Naive B cell (primary cell): ENCODE measurements around the gene BACE1-AS. TPM values are rescaled to one million over a fixed set of nuclear protein-coding genes. Genes with fewer than 3 reads are reported as not detected.

Experiments
- ATAC-seq, 2 donors: fragments of 150-1000 bp; cut with Tn5 transposase; 2 replicates each; pipeline ENCODE4 v1.10.0; 2021; ENCODE audit warnings: low read depth in 2 of 2, mild to moderate bottlenecking in 2 of 2, moderate library complexity in 2 of 2
- DNase-seq: peaks from one replicate; pipeline ENCODE4 v3.0.0; 2022
- H3K27ac Mint-ChIP-seq, 6 donors: one replicate each; pipeline ENCODE4 v1.8.0; 2020 to 2022; ENCODE audit warnings: mild to moderate bottlenecking in 6 of 6, mixed read lengths in 6 of 6, moderate library complexity in 5 of 6, inconsistent platforms in 2 of 6
- H3K27me3 Mint-ChIP-seq, 3 donors: one replicate each; pipeline ENCODE4 v1.8.0; 2021 to 2022; ENCODE audit warnings: mixed read lengths in 3 of 3, mild to moderate bottlenecking in 1 of 3
- H3K36me3 Mint-ChIP-seq, 2 donors: one replicate each; pipeline ENCODE4 v1.8.0; 2020 to 2022; ENCODE audit warnings: mixed read lengths in 2 of 2, inconsistent platforms in 1 of 2, mild to moderate bottlenecking in 1 of 2
- H3K4me1 Mint-ChIP-seq, 3 donors: one replicate each; pipeline ENCODE4 v1.8.0; 2020 to 2022; ENCODE audit warnings: mixed read lengths in 3 of 3, inconsistent platforms in 1 of 3, mild to moderate bottlenecking in 1 of 3, moderate library complexity in 1 of 3
- H3K4me3 Mint-ChIP-seq, 8 donors: one replicate each; pipeline ENCODE4 v1.8.0; 2020 to 2022; ENCODE audit warnings: mild to moderate bottlenecking in 8 of 8, mixed read lengths in 8 of 8, moderate library complexity in 8 of 8, inconsistent platforms in 2 of 8
- H3K9me3 Mint-ChIP-seq, 7 donors: one replicate each; pipeline ENCODE4 v1.8.0; 2020 to 2022; ENCODE audit warnings: mixed read lengths in 7 of 7, mild to moderate bottlenecking in 5 of 7, inconsistent platforms in 2 of 7, moderate library complexity in 1 of 7
- polyA plus RNA-seq, 6 donors: library from polyadenylated mRNA; unstranded; fragments of 300-500 nt; fragmentation: Illumina TruSeq; gene quantifications; one replicate each; pipeline ENCODE4 v1.2.3, GENCODE V29; 2021; ENCODE audit warnings: low read depth in 6 of 6

BACE1-AS gene
- polyA plus RNA-seq, 6 donors from 2014 or later: 0.29 to 1.2 (median 0.58) TPM; not detected in 2

- H3K36me3 Mint-ChIP-seq: peaks cover 19 to 29% of the 10 kb centered on the region in 2 donors
- H3K27ac Mint-ChIP-seq: no peak overlapping the region
Measured at GRCh38 chr11:117273550-117274289, 17.4 kb upstream of the BACE1-AS start.

GRCh38 chr11:117278347-117278746, 12.8 kb upstream of the BACE1-AS start:
- DNase-seq (no peak), ATAC-seq (no peak)
- H3K4me1 Mint-ChIP-seq: peaks cover 4 to 9% (median 7%) of the 10 kb centered on the region in 3 donors
- H3K9me3 Mint-ChIP-seq: no peaks in the 10 kb centered on the region
- no peaks in the 10 kb centered on the region for H3K27me3 Mint-ChIP-seq
- peaks cover 39 to 43% of the 10 kb centered on the region in 2 donors for H3K36me3 Mint-ChIP-seq
- H3K27ac Mint-ChIP-seq: peak overlapping the region in 1 of 6 donors; percentile 88
- no peak overlapping the region for H3K4me3 Mint-ChIP-seq

More at GRCh38 chr11:117273550-117274289, 17.4 kb upstream of the BACE1-AS start:
- Mint-ChIP-seq H3K4me1 (peaks cover 7 to 9% (median 9%) of the 10 kb centered on the region in 3 donors), H3K4me3 (peak overlapping the region in 1 of 8 donors; percentile 16), H3K27me3 (no peaks in the 10 kb centered on the region), H3K9me3 (no peaks in the 10 kb centered on the region)
- DNase-seq: no peak
- no peak for ATAC-seq

DNA sequence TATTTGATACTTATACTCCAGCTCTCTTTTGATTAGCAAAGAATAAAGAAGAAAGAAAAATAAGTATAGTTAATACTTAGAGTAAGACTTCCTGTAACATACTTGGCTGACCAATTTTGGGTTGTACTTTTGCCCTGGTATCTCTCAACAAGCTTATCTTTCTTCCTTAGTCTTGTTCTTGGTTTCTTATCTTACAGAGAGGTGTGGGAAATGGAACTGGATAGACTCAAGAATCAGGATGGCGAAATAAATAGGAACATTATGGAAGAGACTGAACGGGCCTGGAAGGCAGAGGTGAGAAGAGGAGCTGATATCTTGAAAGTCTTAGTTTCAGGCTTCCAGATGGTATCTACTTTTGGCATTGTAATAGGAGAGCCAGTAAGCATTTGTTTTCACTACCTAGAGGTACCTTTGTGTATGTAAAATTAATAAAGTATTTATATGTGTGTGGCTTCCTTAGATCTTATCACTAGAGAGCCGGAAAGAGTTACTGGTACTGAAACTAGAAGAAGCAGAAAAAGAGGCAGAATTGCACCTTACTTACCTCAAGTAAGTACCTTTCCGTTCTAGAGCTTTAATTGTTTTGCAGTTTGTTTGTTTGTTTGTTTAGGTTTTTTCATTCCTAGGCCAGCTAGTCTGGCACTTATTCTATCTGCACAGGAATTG, 11.3 kb upstream of the BACE1-AS start:
- DNase-seq (no peak), ATAC-seq (no peak)
- peaks cover 43 to 48% of the 10 kb centered on the region in 2 donors for H3K36me3 Mint-ChIP-seq
- H3K27ac Mint-ChIP-seq: peak overlapping the region in 2 of 6 donors; percentile 62 to 63
- H3K9me3 Mint-ChIP-seq: no peaks in the 10 kb centered on the region
- no peak overlapping the region for H3K4me3 Mint-ChIP-seq
- H3K27me3 Mint-ChIP-seq: no peaks in the 10 kb centered on the region
- peaks cover 4 to 9% (median 7%) of the 10 kb centered on the region in 3 donors for H3K4me1 Mint-ChIP-seq

DNA sequence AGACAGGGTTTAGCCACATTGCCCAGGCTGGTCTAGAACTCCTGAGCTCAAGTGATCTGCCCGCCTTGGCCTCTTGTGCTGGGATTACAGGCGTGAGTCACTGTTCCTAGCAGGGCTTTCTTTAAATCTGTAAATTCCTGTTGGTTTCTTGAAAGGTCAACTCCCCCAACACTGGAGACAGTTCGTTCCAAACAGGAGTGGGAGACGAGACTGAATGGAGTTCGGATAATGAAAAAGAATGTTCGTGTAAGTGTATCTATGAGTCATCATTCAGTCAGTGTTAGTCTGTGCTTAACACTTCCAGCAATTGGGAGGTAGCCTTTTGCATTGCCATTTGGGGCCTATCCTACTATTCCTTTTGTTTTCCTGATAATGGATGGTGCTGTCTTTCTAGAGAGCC, 10.0 kb upstream of the BACE1-AS start:
- DNase-seq (no peak), ATAC-seq (no peak)
- no peak overlapping the region for H3K4me3 Mint-ChIP-seq
- H3K27ac Mint-ChIP-seq: no peak overlapping the region
- H3K27me3 Mint-ChIP-seq: no peaks in the 10 kb centered on the region
- peaks cover 41 to 43% of the 10 kb centered on the region in 2 donors for H3K36me3 Mint-ChIP-seq
- H3K4me1 Mint-ChIP-seq: no peaks in the 10 kb centered on the region
- no peaks in the 10 kb centered on the region for H3K9me3 Mint-ChIP-seq

DNA sequence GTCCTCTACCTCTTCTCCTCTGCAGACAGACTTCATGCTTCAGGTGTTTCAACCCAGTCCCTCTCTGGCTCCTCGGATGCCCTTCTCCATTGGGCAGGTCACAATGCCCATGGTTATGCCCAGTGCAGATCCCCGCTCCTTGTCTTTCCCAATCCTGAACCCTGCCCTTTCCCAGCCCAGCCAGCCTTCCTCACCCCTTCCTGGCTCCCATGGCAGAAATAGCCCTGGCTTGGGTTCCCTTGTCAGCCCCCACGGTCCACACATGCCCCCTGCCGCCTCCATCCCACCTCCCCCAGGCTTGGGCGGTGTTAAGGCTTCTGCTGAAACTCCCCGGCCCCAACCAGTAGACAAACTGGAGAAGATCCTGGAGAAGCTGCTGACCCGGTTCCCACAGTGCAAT, 9.3 kb upstream of the BACE1-AS start:
- DNase-seq: no peak
- Mint-ChIP-seq H3K36me3 (peaks cover 43 to 48% of the 10 kb centered on the region in 2 donors), H3K9me3 (peaks cover 0 to 2% (median 0%) of the 10 kb centered on the region in 7 donors), H3K27me3 (no peaks in the 10 kb centered on the region), H3K4me1 (no peaks in the 10 kb centered on the region), H3K4me3 (no peak overlapping the region), H3K27ac (peak overlapping the region in 2 of 6 donors; percentile 81 to 83)
- no peak for ATAC-seq

DNA sequence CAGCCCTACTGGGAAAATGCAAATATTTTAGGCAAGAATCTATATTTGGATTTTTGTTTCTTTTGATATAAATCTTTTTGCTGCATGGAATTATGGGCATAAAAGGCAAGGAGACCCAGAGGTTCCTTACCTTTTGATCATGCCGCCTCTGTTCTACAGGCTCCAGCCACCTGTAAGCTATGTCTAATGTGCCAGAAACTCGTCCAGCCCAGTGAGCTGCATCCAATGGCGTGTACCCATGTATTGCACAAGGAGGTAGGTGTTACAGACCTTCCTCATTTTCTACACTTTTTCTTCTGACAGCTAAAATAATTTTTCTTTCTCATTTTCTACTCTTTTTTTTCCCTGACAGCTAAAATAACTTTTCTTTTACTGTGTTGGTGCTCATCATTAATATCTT, 8.2 kb upstream of the BACE1-AS start:
- Mint-ChIP-seq H3K36me3 (peaks cover 43 to 53% of the 10 kb centered on the region in 2 donors), H3K27me3 (no peaks in the 10 kb centered on the region), H3K9me3 (peaks cover 0 to 2% (median 0%) of the 10 kb centered on the region in 7 donors), H3K4me1 (no peaks in the 10 kb centered on the region), H3K27ac (peak overlapping the region in 1 of 6 donors; percentile 94), H3K4me3 (no peak overlapping the region)
- ATAC-seq (no peak), DNase-seq (no peak)

GRCh38 chr11:117284053-117284452, 7.1 kb upstream of the BACE1-AS start:
- no peaks in the 10 kb centered on the region for H3K27me3 Mint-ChIP-seq
- ATAC-seq (no peak), DNase-seq (no peak)
- no peak overlapping the region for H3K4me3 Mint-ChIP-seq
- peaks cover 0 to 2% (median 0%) of the 10 kb centered on the region in 7 donors for H3K9me3 Mint-ChIP-seq
- no peak overlapping the region for H3K27ac Mint-ChIP-seq
- H3K4me1 Mint-ChIP-seq: no peaks in the 10 kb centered on the region
- H3K36me3 Mint-ChIP-seq: peaks cover 48 to 53% of the 10 kb centered on the region in 2 donors

DNA sequence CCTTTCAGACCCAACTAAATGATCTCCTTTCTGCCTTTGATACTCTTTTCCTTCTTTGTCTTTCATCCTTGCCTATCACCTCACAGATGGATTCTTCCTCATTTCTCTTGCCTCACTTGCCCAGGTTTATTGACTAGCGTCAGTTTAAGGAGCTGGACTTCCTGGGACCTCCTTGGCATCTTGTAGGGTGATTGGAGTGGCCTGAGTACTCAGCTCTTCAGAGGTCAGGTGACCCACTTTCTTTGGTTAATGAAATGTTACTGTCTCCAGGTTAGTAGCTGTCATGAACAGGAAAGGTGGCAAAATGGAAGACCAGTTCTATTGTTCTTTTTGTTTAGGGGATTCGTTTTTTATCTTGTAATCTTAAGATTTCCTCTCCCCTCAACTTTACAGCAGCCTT, 4.6 kb upstream of the BACE1-AS start:
- Mint-ChIP-seq H3K4me3 (no peak overlapping the region), H3K4me1 (no peaks in the 10 kb centered on the region), H3K27me3 (no peaks in the 10 kb centered on the region), H3K9me3 (peaks cover 0 to 2% (median 0%) of the 10 kb centered on the region in 7 donors), H3K27ac (no peak overlapping the region), H3K36me3 (peaks cover 35 to 38% of the 10 kb centered on the region in 2 donors)
- DNase-seq (no peak), ATAC-seq (no peak)

- Mint-ChIP-seq H3K4me3 (peak overlapping the region in 1 of 8 donors; percentile 57), H3K27me3 (no peaks in the 10 kb centered on the region), H3K36me3 (peaks cover 26 to 27% of the 10 kb centered on the region in 2 donors), H3K27ac (peak overlapping the region in 1 of 6 donors; percentile 22), H3K4me1 (no peaks in the 10 kb centered on the region), H3K9me3 (peaks cover 0 to 2% (median 0%) of the 10 kb centered on the region in 7 donors)
- DNase-seq (no peak), ATAC-seq (no peak)
Measured at GRCh38 chr11:117287668-117288067, 3.5 kb upstream of the BACE1-AS start.

- ATAC-seq: no peak
- H3K4me3 Mint-ChIP-seq: no peak overlapping the region
- peak overlapping the region in 2 of 6 donors; percentile 21 to 36 for H3K27ac Mint-ChIP-seq
Measured at GRCh38 chr11:117289795-117290194, 1.4 kb upstream of the BACE1-AS start.

DNA sequence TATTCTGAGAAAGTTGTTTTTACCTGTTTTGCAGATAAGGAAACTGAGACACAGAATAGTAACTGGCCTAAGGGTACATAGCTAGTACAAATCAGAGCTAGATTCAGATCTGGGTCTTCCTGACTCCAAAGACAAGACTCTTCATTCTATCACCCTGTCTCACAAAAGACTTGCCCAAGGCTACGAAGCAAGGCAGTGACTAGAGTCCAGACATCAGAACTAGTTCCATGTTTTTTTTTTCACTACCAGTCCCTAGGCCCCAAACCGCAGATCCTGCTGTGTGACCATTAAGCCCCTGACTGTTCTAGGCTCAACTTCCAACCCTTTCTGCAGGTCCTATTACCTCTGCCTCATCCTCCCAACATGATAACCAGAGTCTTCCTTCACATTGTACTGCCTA, 1.5 kb downstream of the BACE1-AS start:
- Mint-ChIP-seq H3K4me3 (no peak overlapping the region), H3K36me3 (peaks cover 0 to 5% of the 10 kb centered on the region in 2 donors), H3K27me3 (no peaks in the 10 kb centered on the region), H3K9me3 (no peaks in the 10 kb centered on the region), H3K4me1 (no peaks in the 10 kb centered on the region), H3K27ac (peak overlapping the region in 2 of 6 donors; percentile 30 to 72)
- ATAC-seq: no peak
- no peak for DNase-seq

More at GRCh38 chr11:117289795-117290194, 1.4 kb upstream of the BACE1-AS start:
- DNase-seq: no peak
- Mint-ChIP-seq H3K36me3 (peaks cover 14 to 16% of the 10 kb centered on the region in 2 donors), H3K9me3 (peaks cover 0 to 2% (median 0%) of the 10 kb centered on the region in 7 donors), H3K4me1 (no peaks in the 10 kb centered on the region), H3K27me3 (no peaks in the 10 kb centered on the region)

DNA sequence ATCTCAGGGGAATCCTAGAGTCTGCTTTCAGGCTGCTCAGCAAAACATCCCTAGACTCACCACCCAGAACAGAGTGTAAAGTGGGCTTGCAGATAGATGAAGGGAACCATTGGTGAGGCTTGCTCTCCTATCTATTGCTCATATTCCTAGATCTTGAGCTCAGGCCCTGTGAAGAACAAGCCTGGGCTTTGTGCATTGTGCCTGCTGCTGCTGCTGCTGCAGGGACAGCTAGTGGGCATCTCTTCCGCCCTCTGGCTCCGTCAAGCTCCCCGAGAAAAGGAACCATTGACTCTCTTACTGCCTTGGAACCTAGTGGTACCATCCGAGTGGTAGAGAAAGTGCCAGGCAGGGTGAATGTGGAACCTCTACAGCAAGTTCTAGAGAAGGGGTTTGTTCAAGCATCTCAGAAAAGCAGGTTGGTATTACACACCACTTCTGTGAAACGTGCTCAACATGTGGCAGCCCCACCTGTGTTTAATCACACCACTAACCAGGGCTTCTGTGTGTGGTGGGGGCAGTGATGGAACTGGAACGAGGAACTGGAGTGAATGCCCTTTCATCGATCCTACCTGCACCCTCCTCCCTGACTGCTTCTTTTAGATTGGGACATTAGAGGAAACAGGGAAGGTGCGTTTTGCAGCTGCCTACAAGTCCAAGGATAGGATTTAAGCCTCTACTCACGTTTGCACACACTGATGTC, 4.4 kb downstream of the BACE1-AS start:
- H3K36me3 Mint-ChIP-seq: no peaks in the 10 kb centered on the region
- DNase-seq (no peak), ATAC-seq (no peak)
- peaks cover 0 to under 1% (median 0%) of the 10 kb centered on the region in 3 donors for H3K4me1 Mint-ChIP-seq
- no peak overlapping the region for H3K4me3 Mint-ChIP-seq
- no peak overlapping the region for H3K27ac Mint-ChIP-seq
- no peaks in the 10 kb centered on the region for H3K27me3 Mint-ChIP-seq
- no peaks in the 10 kb centered on the region for H3K9me3 Mint-ChIP-seq

- peaks cover 0 to 3% (median 0%) of the 10 kb centered on the region in 3 donors for H3K4me1 Mint-ChIP-seq
- H3K4me3 Mint-ChIP-seq: no peak overlapping the region
- peak overlapping the region in 1 of 6 donors; percentile 68 for H3K27ac Mint-ChIP-seq
- ATAC-seq (no peak), DNase-seq (no peak)
- H3K9me3 Mint-ChIP-seq: no peaks in the 10 kb centered on the region
- H3K27me3 Mint-ChIP-seq: peaks cover 0 to 6% (median 0%) of the 10 kb centered on the region in 3 donors
- H3K36me3 Mint-ChIP-seq: no peaks in the 10 kb centered on the region
Measured at GRCh38 chr11:117296881-117297280, 5.7 kb downstream of the BACE1-AS start.
